HCT116 (cell line): ENCODE results near the gene KCTD2. TPM values are rescaled to one million over a fixed set of nuclear protein-coding genes. Genes with fewer than 3 reads are reported as not detected.
A peak's percentile ranks its signal among the peaks of the same experiment; 100 is the strongest.

ENCODE experiments used
- ATAC-seq: fragments of 200-7000 bp; cut with Tn5 transposase; 2 replicates; pipeline ENCODE4 v1.9.1; 2020; ENCODE audit warnings: mild to moderate bottlenecking, moderate library complexity
- BruUV-seq: library from RNA; stranded (reverse); fragments of 400-500 nt; replicated peaks from 2 replicates; lab custom pipeline; 2021; lab: Mats Ljungman, UMichigan
- CTCF ChIA-PET: fragments of 300-600 bp; sonication (Branson Sonifier 250); formaldehyde crosslinking; loops from one replicate; lab custom pipeline; 2021; ENCODE audit warnings: antibody characterized with exemption; lab: Charles Lee
- POLR2A ChIA-PET: fragments of 300-600, 350-600 bp; sonication (Branson Sonifier 250); formaldehyde crosslinking; loops from one replicate; lab custom pipeline; 2021; ENCODE audit warnings: antibody characterized with exemption; lab: Charles Lee
- RAD21 ChIA-PET, 2 experiments: fragments of 300-600 bp; sonication (Branson Sonifier 250); formaldehyde crosslinking; loops; one replicate each; lab custom pipeline; 2023; ENCODE audit warnings: low total read pairs in 2 of 2; ENCODE audit not compliant: uncharacterized antibody in 2 of 2, unreplicated experiment in 2 of 2, low non-redundant PET in 1 of 2; lab: Charles Lee
- DNase-seq: peaks from one replicate; pipeline ENCODE4 v3.0.0-alpha.2; 2010; ENCODE audit warnings: low read depth, low spot score
- H2AFZ ChIP-seq: fragments of 200-600 bp; shearing (Covaris generic), sonication (generic); 2 replicates; pipeline ENCODE4 v1.6.1; 2017; ENCODE audit warnings: low read depth, mixed run types, mixed read lengths, antibody characterized with exemption, low read length; ENCODE audit not compliant: poor library complexity, severe bottlenecking
- H3K27ac ChIP-seq: 2 replicates; pipeline ENCODE4 v1.5.1; 2012; ENCODE audit warnings: low read depth, low read length
- H3K27me3 ChIP-seq: fragments of 200-600 bp; sonication (generic); 2 replicates; pipeline ENCODE4 v1.6.1; 2016; ENCODE audit warnings: mixed run types, low read length, mixed read lengths; ENCODE audit not compliant: insufficient read depth
- H3K36me3 ChIP-seq, 2 experiments: fragments of 200-500 bp in 1 of 2; fragments of 200-600 bp in 1 of 2; sonication (Bioruptor generic) in 1 of 2; sonication (generic) in 1 of 2; 2 replicates each; pipeline versions ENCODE4 v1.5.1 to v1.6.1; 2014 to 2016; ENCODE audit warnings: low read length in 2 of 2, inconsistent platforms in 1 of 2, mixed read lengths in 1 of 2, mixed run types in 1 of 2; ENCODE audit not compliant: insufficient read depth in 2 of 2, control insufficient read depth in 1 of 2
- H3K4me1 ChIP-seq, 2 experiments: fragments of 200-600 bp in 1 of 2; sonication (generic) in 1 of 2; 2 replicates each; pipeline versions ENCODE4 v1.5.1 to v1.6.1; 2012 to 2017; ENCODE audit warnings: low read length in 2 of 2, inconsistent platforms in 1 of 2, mild to moderate bottlenecking in 1 of 2, mixed read lengths in 1 of 2, mixed run types in 1 of 2, moderate library complexity in 1 of 2; ENCODE audit not compliant: insufficient read depth in 2 of 2, control insufficient read depth in 1 of 2
- H3K4me2 ChIP-seq: fragments of 200-600 bp; sonication (generic); 2 replicates; pipeline ENCODE4 v1.6.1; 2017; ENCODE audit warnings: mixed run types, low read length, mixed read lengths
- H3K4me3 ChIP-seq, 2 experiments: fragments of 200-600 bp in 1 of 2; sonication (generic) in 1 of 2; replicated peaks in 1 of 2; 2 replicates each; pipeline ENCODE4 v1.5.1; 2011 to 2016; ENCODE audit warnings: low read length in 2 of 2, control low read depth in 1 of 2, low read depth in 1 of 2, mild to moderate bottlenecking in 1 of 2, mixed read lengths in 1 of 2, mixed run types in 1 of 2
- H3K79me2 ChIP-seq: fragments of 200-600 bp; sonication (generic); 2 replicates; pipeline ENCODE4 v1.6.1; 2017; ENCODE audit warnings: mild to moderate bottlenecking, mixed run types, low read length, moderate library complexity, mixed read lengths; ENCODE audit not compliant: insufficient read depth
- H3K9ac ChIP-seq: fragments of 200-600 bp; sonication (generic); 2 replicates; pipeline ENCODE4 v1.6.1; 2016; ENCODE audit warnings: low read length, mixed read lengths
- H3K9me2 ChIP-seq: fragments of 200-600 bp; sonication (generic), shearing (Covaris generic); 2 replicates; pipeline ENCODE4 v1.6.1; 2017; ENCODE audit warnings: mixed run types, mild to moderate bottlenecking, moderate library complexity; ENCODE audit not compliant: insufficient read depth
- H3K9me3 ChIP-seq, 2 experiments: fragments of 200-500 bp in 1 of 2; fragments of 200-600 bp in 1 of 2; sonication (Bioruptor generic) in 1 of 2; sonication (generic) in 1 of 2; 2 replicates each; pipeline ENCODE4 v1.6.1; 2014 to 2017; ENCODE audit warnings: low read length in 2 of 2, mixed read lengths in 2 of 2, inconsistent platforms in 1 of 2, low read depth in 1 of 2, mild to moderate bottlenecking in 1 of 2, mixed run types in 1 of 2, moderate library complexity in 1 of 2; ENCODE audit not compliant: control insufficient read depth in 1 of 2, insufficient read depth in 1 of 2
- H4K20me1 ChIP-seq: fragments of 200-600 bp; sonication (generic), shearing (Covaris generic); 2 replicates; pipeline ENCODE4 v1.6.1; 2017; ENCODE audit warnings: mixed run types, mild to moderate bottlenecking, moderate library complexity; ENCODE audit not compliant: insufficient read depth
- CBX3 ChIP-seq: IDR thresholded peaks from 2 replicates; pipeline ENCODE4 v1.6.1; 2012; ENCODE audit warnings: low read depth
- EGR1 ChIP-seq: IDR thresholded peaks from 2 replicates; pipeline ENCODE4 v1.6.1; 2012; ENCODE audit warnings: low read depth
- EZH2 ChIP-seq: fragments of 200-600 bp; sonication (generic); IDR thresholded peaks from 2 replicates; pipeline ENCODE4 v1.6.1; 2017; ENCODE audit warnings: antibody characterized with exemption, mixed run types
- EZH2phosphoT487 ChIP-seq: fragments of 200-600 bp; IDR thresholded peaks from 2 replicates; pipeline ENCODE4 v1.6.1; 2018; ENCODE audit warnings: antibody characterized with exemption, borderline replicate concordance
- FOSL1 ChIP-seq: IDR thresholded peaks from 2 replicates; pipeline ENCODE4 v1.6.1; 2012; ENCODE audit warnings: low read depth
- JUND ChIP-seq: IDR thresholded peaks from 2 replicates; pipeline ENCODE4 v1.6.1; 2012
- MAX ChIP-seq: IDR thresholded peaks from 2 replicates; pipeline ENCODE4 v1.6.1; 2012
- POLR2A ChIP-seq: IDR thresholded peaks from 2 replicates; pipeline ENCODE4 v1.7.0; 2011; ENCODE audit warnings: borderline replicate concordance; ENCODE audit not compliant: insufficient read depth, insufficient read length; ENCODE audit errors: extremely low read depth
- RAD21 ChIP-seq: IDR thresholded peaks from 2 replicates; pipeline ENCODE4 v1.6.1; 2012; ENCODE audit warnings: low read depth, mild to moderate bottlenecking
- REST ChIP-seq: IDR thresholded peaks from 2 replicates; pipeline ENCODE4 v1.6.1; 2012; ENCODE audit warnings: low read depth
- SP1 ChIP-seq: IDR thresholded peaks from 2 replicates; pipeline ENCODE4 v1.6.1; 2012; ENCODE audit warnings: low read depth
- YY1 ChIP-seq: IDR thresholded peaks from 2 replicates; pipeline ENCODE4 v1.6.1; 2011; ENCODE audit warnings: low read length, low read depth, moderate library complexity, mild to moderate bottlenecking; ENCODE audit not compliant: insufficient replicate concordance; ENCODE audit errors: extremely low read depth
- ZFX ChIP-seq: fragments of 450-650 bp; IDR thresholded peaks from 2 replicates; pipeline ENCODE4 v1.6.1; 2017
- ZNF274 ChIP-seq: fragments of 200-500 bp; sonication (Bioruptor generic); IDR thresholded peaks from 2 replicates; pipeline ENCODE4 v1.6.1; 2014; ENCODE audit warnings: mild to moderate bottlenecking, low read depth, low read length, inconsistent platforms
- intact Hi-C: fragments of 100-400 bp; cut with micrococcal nuclease; formaldehyde crosslinking; loops from 2 replicates; pipeline ENCODE4 v1.10.0; 2022
- total RNA-seq: library from RNA; stranded (reverse); gene quantifications from one replicate; pipeline ENCODE4 v1.2.1, GENCODE V29; 2021; ENCODE audit not compliant: unreplicated experiment
- TF ChIP-seq, protein P1 (sequence below), 3 experiments: fragments of 200-600 bp in 1 of 3; sonication (generic) in 1 of 3; IDR thresholded peaks in 2 of 3; conservative IDR thresholded peaks in 1 of 3; 2 replicates each; pipeline ENCODE4 v1.5.1; 2012 to 2017; ENCODE audit warnings: low read depth in 2 of 3, low read length in 2 of 3, antibody characterized with exemption in 1 of 3, borderline replicate concordance in 1 of 3, control low read depth in 1 of 3, mild to moderate bottlenecking in 1 of 3, mixed read lengths in 1 of 3, mixed run types in 1 of 3, moderate library complexity in 1 of 3; ENCODE audit not compliant: insufficient read depth in 1 of 3

The KCTD2 gene
- total RNA-seq, 1 experiment from 2014 or later: 23.3 TPM

DNA sequence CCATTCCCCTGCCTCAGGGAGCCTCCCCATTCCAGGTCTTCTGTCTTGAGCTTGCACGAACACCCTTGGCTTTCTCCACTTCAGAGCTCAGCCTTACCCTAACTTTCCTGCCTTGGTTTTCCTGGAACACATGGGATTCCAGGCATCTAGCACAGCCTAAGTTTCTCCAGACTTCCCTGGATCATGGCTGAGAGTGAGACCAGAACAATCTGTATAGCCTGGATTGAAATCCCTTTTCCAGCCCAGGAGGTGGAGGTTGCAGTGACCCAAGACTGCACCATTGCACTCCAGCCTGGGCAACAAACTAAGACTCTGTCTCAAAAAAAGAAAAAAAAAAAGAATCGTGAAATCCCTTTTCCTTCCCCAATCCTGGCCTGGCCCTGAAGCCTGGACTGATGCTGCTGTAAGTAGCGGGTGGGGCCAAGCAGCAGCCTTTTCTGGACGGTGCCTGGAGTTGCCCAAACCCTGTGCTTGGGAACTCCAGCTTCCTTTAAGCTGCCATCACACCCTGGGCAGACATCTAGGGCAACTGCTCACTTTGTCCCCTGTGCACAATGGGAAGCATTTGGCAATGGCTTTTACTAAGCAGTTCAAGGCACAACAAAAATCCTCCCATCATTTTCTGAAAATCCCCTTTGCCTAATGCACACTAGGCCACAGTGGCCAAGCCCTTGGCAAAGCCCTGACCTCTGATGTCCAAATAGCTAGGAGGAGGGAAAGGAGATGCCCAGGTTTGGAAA lies 28.7 kb downstream of the KCTD2 start:
- Histone ChIP-seq H3K9me3 (no peaks in the 10 kb centered on the region), H3K4me1 (peaks cover 57 to 61% of the 10 kb centered on the region in 2 experiments)
- CTCF ChIA-PET: interaction anchor here (1.0 to 1.7 kb wide), 3 partner anchors 21 to 126 kb away, joined by 3 to 5 read pairs (median 4); no protein-coding TSS in a partner anchor
- TF ChIP-seq, protein P1, sequence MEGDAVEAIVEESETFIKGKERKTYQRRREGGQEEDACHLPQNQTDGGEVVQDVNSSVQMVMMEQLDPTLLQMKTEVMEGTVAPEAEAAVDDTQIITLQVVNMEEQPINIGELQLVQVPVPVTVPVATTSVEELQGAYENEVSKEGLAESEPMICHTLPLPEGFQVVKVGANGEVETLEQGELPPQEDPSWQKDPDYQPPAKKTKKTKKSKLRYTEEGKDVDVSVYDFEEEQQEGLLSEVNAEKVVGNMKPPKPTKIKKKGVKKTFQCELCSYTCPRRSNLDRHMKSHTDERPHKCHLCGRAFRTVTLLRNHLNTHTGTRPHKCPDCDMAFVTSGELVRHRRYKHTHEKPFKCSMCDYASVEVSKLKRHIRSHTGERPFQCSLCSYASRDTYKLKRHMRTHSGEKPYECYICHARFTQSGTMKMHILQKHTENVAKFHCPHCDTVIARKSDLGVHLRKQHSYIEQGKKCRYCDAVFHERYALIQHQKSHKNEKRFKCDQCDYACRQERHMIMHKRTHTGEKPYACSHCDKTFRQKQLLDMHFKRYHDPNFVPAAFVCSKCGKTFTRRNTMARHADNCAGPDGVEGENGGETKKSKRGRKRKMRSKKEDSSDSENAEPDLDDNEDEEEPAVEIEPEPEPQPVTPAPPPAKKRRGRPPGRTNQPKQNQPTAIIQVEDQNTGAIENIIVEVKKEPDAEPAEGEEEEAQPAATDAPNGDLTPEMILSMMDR (IDR thresholded peaks at IDR 0.05 in 2 of 3, conservative IDR thresholded peaks at IDR 0.05 in 1 of 3; ENCODE audit: borderline replicate concordance in 1 of 3, insufficient read depth in 1 of 3, low read depth in 2 of 3, low read length in 2 of 3): no peak
- TF ChIP-seq RAD21 (no peak), FOSL1 (no peak), SP1 (no peak), YY1 (no peak), EZH2phosphoT487 (no peak), REST (no peak), CBX3 (no peak), JUND (no peak), ZFX (no peak), MAX (no peak), ZNF274 (no peak), EGR1 (no peak), POLR2A (no peak), EZH2 (no peak)
- TF ChIP-seq, all 23 proteins: peak for 0
- intact Hi-C loops: no loop called here
- Histone ChIP-seq H4K20me1 (no peaks in the 10 kb centered on the region), H3K27ac (peak overlapping the region; percentile 3; the same call in 1 of the 2 replicates), H2AFZ (no peak overlapping the region), H3K27me3 (no peaks in the 10 kb centered on the region), H3K4me3 (no peak overlapping the region), H3K4me2 (peak overlapping the region; percentile 11; the same call in 1 of the 2 replicates), H3K79me2 (no peaks in the 10 kb centered on the region), H3K36me3 (no peaks in the 10 kb centered on the region), H3K9ac (peak overlapping the region; percentile 15; the same call in 1 of the 2 replicates), H3K9me2 (no peaks in the 10 kb centered on the region)
- RAD21 ChIA-PET: interaction anchor here in 1 of 2 experiments (0.9 kb wide), 1 partner anchor 38 kb away, joined by 3 read pairs; no protein-coding TSS in a partner anchor
- no peak for ATAC-seq
- POLR2A ChIA-PET: interaction anchor here (1.5 kb wide), 1 partner anchor 34 kb away, joined by 4 read pairs; the partner anchor contains the start of gene ARMC7
- no peak for DNase-seq
- no TSS peak for BruUV-seq
